H1 (cell line): ENCODE measurements around the gene LMTK3. TPM values are rescaled to one million over a fixed set of nuclear protein-coding genes. Genes with fewer than 3 reads are reported as not detected.

Experiments
- CTCF ChIA-PET: fragments of 300-600 bp; sonication (Branson Sonifier 250); formaldehyde crosslinking; loops from one replicate; lab custom pipeline; 2021; ENCODE audit not compliant: partially characterized antibody; lab: Charles Lee
- POLR2A ChIA-PET: fragments of 300-600 bp; sonication (Branson Sonifier 250); formaldehyde crosslinking; loops from one replicate; lab custom pipeline; 2021; ENCODE audit warnings: inconsistent platforms; ENCODE audit not compliant: partially characterized antibody; lab: Charles Lee
- DNase-seq, 2 experiments: peaks; one replicate each; pipeline versions ENCODE4 v3.0.0 to v3.0.0-alpha.2; 2010 to 2022; ENCODE audit warnings: low spot score in 2 of 2, low read depth in 1 of 2, mixed read lengths in 1 of 2
- FAIRE-seq: peaks from 2 replicates; lab custom pipeline; 2011; peaks lifted over from hg19 to GRCh38; lab: Jason Lieb, UNC
- H2AFZ ChIP-seq: 2 replicates; pipeline ENCODE4 v1.8.1; 2012; ENCODE audit warnings: low read length, inconsistent platforms
- H2AK5ac ChIP-seq: 2 replicates; pipeline ENCODE4 v1.6.1; 2013; ENCODE audit warnings: low read depth, low read length
- H2BK120ac ChIP-seq: replicated peaks from 2 replicates; pipeline ENCODE3; 2013; ENCODE audit warnings: low read depth, low read length, inconsistent platforms
- H2BK12ac ChIP-seq: 2 replicates; pipeline ENCODE4 v1.6.1; 2013; ENCODE audit warnings: low read depth, low read length
- H2BK15ac ChIP-seq: 2 replicates; pipeline ENCODE4 v1.6.1; 2013; ENCODE audit warnings: low read length
- H2BK20ac ChIP-seq: 2 replicates; pipeline ENCODE4 v1.6.1; 2013; ENCODE audit warnings: low read length
- H2BK5ac ChIP-seq: 2 replicates; pipeline ENCODE4 v1.6.1; 2013; ENCODE audit warnings: low read depth, low read length
- H3K14ac ChIP-seq: 2 replicates; pipeline ENCODE4 v1.6.1; 2013; ENCODE audit warnings: inconsistent platforms; ENCODE audit not compliant: insufficient read length
- H3K18ac ChIP-seq: 2 replicates; pipeline ENCODE4 v1.6.1; 2013; ENCODE audit warnings: low read length; ENCODE audit errors: extremely low read depth
- H3K23ac ChIP-seq: 2 replicates; pipeline ENCODE4 v1.6.1; 2013; ENCODE audit warnings: inconsistent platforms; ENCODE audit not compliant: insufficient read length
- H3K23me2 ChIP-seq: 2 replicates; pipeline ENCODE4 v1.6.1; 2013; ENCODE audit warnings: low read depth, low read length
- H3K27ac ChIP-seq: 2 replicates; pipeline ENCODE4 v1.6.1; 2011; ENCODE audit warnings: low read depth, low read length, inconsistent platforms
- H3K27me3 ChIP-seq, 4 experiments: replicated peaks in 1 of 4; 1 replicate in 1 of 4; 2 replicates in 3 of 4; pipeline versions ENCODE4 v1.6.1 to v1.8.1; 2011 to 2013; ENCODE audit warnings: low read length in 3 of 4, mild to moderate bottlenecking in 3 of 4, inconsistent platforms in 2 of 4, mixed read lengths in 2 of 4, moderate library complexity in 1 of 4; ENCODE audit not compliant: control insufficient read depth in 3 of 4, insufficient read depth in 3 of 4; ENCODE audit errors: extremely low read depth in 1 of 4
- H3K36me3 ChIP-seq, 4 experiments: 2 replicates each; pipeline versions ENCODE4 v1.6.1 to v1.8.1; 2011 to 2013; ENCODE audit warnings: mild to moderate bottlenecking in 4 of 4, low read length in 3 of 4, moderate library complexity in 2 of 4, control low read depth in 1 of 4, inconsistent platforms in 1 of 4; ENCODE audit not compliant: insufficient read depth in 4 of 4, control insufficient read depth in 2 of 4
- H3K4ac ChIP-seq: replicated peaks from 2 replicates; pipeline ENCODE3; 2013; ENCODE audit warnings: low read length, low read depth, mixed read lengths, inconsistent platforms; ENCODE audit not compliant: insufficient read length
- H3K4me1 ChIP-seq, 4 experiments: replicated peaks in 1 of 4; 1 replicate in 1 of 4; 2 replicates in 3 of 4; pipeline versions ENCODE4 v1.6.1 to v1.8.1; 2011 to 2013; ENCODE audit warnings: low read length in 3 of 4, inconsistent platforms in 2 of 4, mixed read lengths in 1 of 4; ENCODE audit not compliant: insufficient read depth in 4 of 4, control insufficient read depth in 3 of 4
- H3K4me2 ChIP-seq, 2 experiments: 2 replicates each; pipeline versions ENCODE4 v1.6.1 to v1.8.1; 2011 to 2013; ENCODE audit warnings: low read depth in 2 of 2, low read length in 2 of 2, control low read depth in 1 of 2, inconsistent platforms in 1 of 2, mild to moderate bottlenecking in 1 of 2; ENCODE audit not compliant: insufficient read depth in 1 of 2
- H3K4me3 ChIP-seq, 4 experiments: fragments of 200-600, 300-600 bp in 1 of 4; sonication (generic), shearing (Covaris generic), sonication (Bioruptor Twin) in 1 of 4; 2 replicates each; pipeline versions ENCODE4 v1.5.1 to v1.8.1; 2011 to 2016; ENCODE audit warnings: low read length in 4 of 4, low read depth in 3 of 4, control low read depth in 2 of 4, inconsistent platforms in 2 of 4, mild to moderate bottlenecking in 2 of 4, mixed read lengths in 1 of 4, moderate library complexity in 1 of 4; ENCODE audit not compliant: insufficient read depth in 2 of 4; ENCODE audit errors: extremely low read depth in 1 of 4
- H3K56ac ChIP-seq: replicated peaks from 2 replicates; pipeline ENCODE3; 2013; ENCODE audit warnings: low read depth, mild to moderate bottlenecking, mixed read lengths, low read length, inconsistent platforms; ENCODE audit not compliant: insufficient read length
- H3K79me1 ChIP-seq: 2 replicates; pipeline ENCODE4 v1.6.1; 2013; ENCODE audit warnings: low read depth, low read length, control low read depth
- H3K79me2 ChIP-seq, 2 experiments: 2 replicates each; pipeline versions ENCODE4 v1.6.1 to v1.8.1; 2012 to 2013; ENCODE audit warnings: low read length in 2 of 2, mild to moderate bottlenecking in 2 of 2, inconsistent platforms in 1 of 2; ENCODE audit not compliant: insufficient read depth in 2 of 2, control insufficient read depth in 1 of 2
- H3K9ac ChIP-seq, 4 experiments: replicated peaks in 1 of 4; 1 replicate in 1 of 4; 2 replicates in 3 of 4; pipeline versions ENCODE4 v1.6.1 to v1.8.1; 2011 to 2013; ENCODE audit warnings: low read depth in 3 of 4, low read length in 3 of 4, control low read depth in 2 of 4, mild to moderate bottlenecking in 2 of 4, moderate library complexity in 2 of 4, inconsistent platforms in 1 of 4; ENCODE audit errors: extremely low read depth in 1 of 4
- H3K9me3 ChIP-seq, 2 experiments: 2 replicates each; pipeline versions ENCODE4 v1.6.1 to v1.8.1; 2012 to 2013; ENCODE audit warnings: mild to moderate bottlenecking in 2 of 2, moderate library complexity in 2 of 2, control low read depth in 1 of 2, inconsistent platforms in 1 of 2, low read depth in 1 of 2, low read length in 1 of 2, mixed read lengths in 1 of 2; ENCODE audit not compliant: insufficient read depth in 2 of 2
- H4K20me1 ChIP-seq, 2 experiments: replicated peaks in 1 of 2; 2 replicates each; pipeline versions ENCODE3 to v1.8.1; 2011 to 2013; ENCODE audit warnings: inconsistent platforms in 2 of 2, low read length in 2 of 2, mild to moderate bottlenecking in 1 of 2; ENCODE audit not compliant: insufficient read depth in 2 of 2, control insufficient read depth in 1 of 2
- H4K5ac ChIP-seq: 2 replicates; pipeline ENCODE4 v1.6.1; 2013; ENCODE audit warnings: low read length, low read depth, mixed read lengths, inconsistent platforms; ENCODE audit not compliant: insufficient read length
- H4K8ac ChIP-seq: 2 replicates; pipeline ENCODE4 v1.8.0; 2013; ENCODE audit warnings: mild to moderate bottlenecking, moderate library complexity, low read length, inconsistent platforms; ENCODE audit not compliant: insufficient read depth; ENCODE audit errors: extremely low read depth
- H4K91ac ChIP-seq: replicated peaks from 2 replicates; pipeline ENCODE3; 2013; ENCODE audit warnings: low read length, mixed read lengths, inconsistent platforms; ENCODE audit not compliant: insufficient read length
- ATF3 ChIP-seq: IDR thresholded peaks from 2 replicates; pipeline ENCODE4 v1.6.1; 2011; ENCODE audit warnings: low read depth, mild to moderate bottlenecking, low read length; ENCODE audit not compliant: insufficient read depth
- BACH1 ChIP-seq: IDR thresholded peaks from 2 replicates; pipeline ENCODE4 v1.6.1; 2012; ENCODE audit warnings: low read length, improper control_type of control experiment
- CBX8 ChIP-seq: fragments of 300-800, 300-1000 bp; sonication (generic); IDR thresholded peaks from 2 replicates; pipeline ENCODE4 v1.7.1; 2016; ENCODE audit warnings: low read depth, low read length, borderline replicate concordance
- CHD2 ChIP-seq: IDR thresholded peaks from 2 replicates; pipeline ENCODE4 v1.6.1; 2012; ENCODE audit warnings: low read length, improper control_type of control experiment
- EGR1 ChIP-seq: IDR thresholded peaks from 2 replicates; pipeline ENCODE4 v1.6.1; 2011; ENCODE audit warnings: low read depth, low read length, borderline replicate concordance
- GTF2F1 ChIP-seq: IDR thresholded peaks from 2 replicates; pipeline ENCODE4 v1.6.1; 2012; ENCODE audit warnings: low read depth, low read length, improper control_type of control experiment, borderline replicate concordance
- JUND ChIP-seq: IDR thresholded peaks from 2 replicates; pipeline ENCODE4 v1.6.1; 2011; ENCODE audit warnings: mild to moderate bottlenecking, improper control_type of control experiment, low read length
- PHF8 ChIP-seq: fragments of 200-600 bp; sonication (generic); conservative IDR thresholded peaks from 2 replicates; pipeline ENCODE4 v1.7.1; 2012; ENCODE audit warnings: low read depth, mild to moderate bottlenecking, inconsistent platforms, low read length, moderate library complexity
- SIN3A ChIP-seq, 2 experiments: IDR thresholded peaks in 1 of 2; conservative IDR thresholded peaks in 1 of 2; 2 replicates each; pipeline ENCODE4 v1.6.1; 2011 to 2012; ENCODE audit warnings: low read length in 2 of 2, improper control_type of control experiment in 1 of 2, low read depth in 1 of 2, mild to moderate bottlenecking in 1 of 2
- SIRT6 ChIP-seq: IDR thresholded peaks from one replicate; pipeline ENCODE4 v1.7.1; 2012; ENCODE audit warnings: low read length, inconsistent platforms
- TEAD4 ChIP-seq: IDR thresholded peaks from 2 replicates; pipeline ENCODE4 v1.6.1; 2012; ENCODE audit warnings: low read depth, low read length, inconsistent platforms, mixed read lengths
- YY1 ChIP-seq: IDR thresholded peaks from 2 replicates; pipeline ENCODE4 v1.6.1; 2011; ENCODE audit warnings: low read depth, mild to moderate bottlenecking, low read length
- WGBS, 2 experiments: shearing (Covaris generic) in 1 of 2; methylation state at CpG; one replicate each; pipeline versions ENCODE4 v1.1.6 to v1.1.7; 2013 to 2015; ENCODE audit warnings: low lambda C conversion rate in 2 of 2, mixed read lengths in 2 of 2, inconsistent platforms in 1 of 2, low coverage in 1 of 2, missing lambda C conversion rate in 1 of 2; ENCODE audit not compliant: insufficient replicate concordance in 2 of 2, insufficient coverage in 1 of 2, insufficient read length in 1 of 2; ENCODE audit errors: extremely low coverage in 1 of 2, missing lambda C conversion rate in 1 of 2; 5-methylcytosine and 5-hydroxymethylcytosine counted together
- polyA plus RNA-seq, 7 experiments: library from polyadenylated mRNA; depleted of rRNA in 3 of 7; stranded (reverse) in 5 of 7; unstranded in 2 of 7; fragments of >200 nt in 5 of 7; fragments of 200-250 nt in 2 of 7; gene quantifications; 1 replicate in 5 of 7; 2 replicates in 1 of 7; 4 replicates in 1 of 7; pipeline versions ENCODE4 v1.2.1 to v1.2.3, GENCODE V29; 2011 to 2013; ENCODE audit warnings: missing spikeins in 2 of 7, mixed read lengths in 2 of 7
- total RNA-seq: library from RNA; stranded (reverse); fragmentation: NEBNext Ultra II Directional; extraction: Animal tissue kit (Norgen Biotek cat#: 25700); gene quantifications from 2 replicates; pipeline ENCODE4 v1.2.1, GENCODE V29; 2021

LMTK3 gene
- total and polyA plus RNA-seq, 2 of the 8 experiments (the other 6 are each of a cell fraction or from before 2014, with no cell fraction given): 2.7 to 12.4 TPM

DNA sequence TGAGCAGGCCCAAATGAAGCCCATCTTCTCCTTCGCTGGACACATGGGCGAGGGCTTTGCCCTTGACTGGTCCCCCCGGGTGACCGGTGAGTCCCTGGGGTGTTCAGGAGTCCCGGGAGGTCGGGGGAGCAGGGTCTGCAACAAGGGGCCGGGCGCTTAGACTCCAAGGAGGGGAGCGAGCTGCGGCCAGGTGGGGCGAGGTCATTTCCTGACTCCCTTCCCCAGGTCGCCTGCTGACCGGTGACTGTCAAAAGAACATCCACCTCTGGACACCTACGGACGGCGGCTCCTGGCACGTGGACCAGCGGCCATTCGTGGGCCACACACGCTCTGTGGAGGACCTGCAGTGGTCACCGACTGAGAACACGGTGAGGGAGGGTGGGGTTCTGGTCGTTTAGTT, 61.2 kb downstream of the LMTK3 start:
- Histone ChIP-seq H4K8ac (no peak overlapping the region), H3K79me2 (peaks cover 0 to 8% of the 10 kb centered on the region in 2 experiments; a peak in 2 of 4 replicates), H2BK12ac (no peak overlapping the region), H3K9me3 (no peaks in the 10 kb centered on the region), H3K4me2 (no peak overlapping the region), H3K79me1 (peaks cover 6% of the 10 kb centered on the region; the same call in 1 of the 2 replicates), H3K23ac (no peak overlapping the region), H3K23me2 (peaks cover 3% of the 10 kb centered on the region), H3K27ac (no peak overlapping the region), H3K14ac (no peak overlapping the region), H4K5ac (no peak overlapping the region), H2BK120ac (no peak overlapping the region), H2AK5ac (no peak overlapping the region), H2AFZ (no peak overlapping the region), H3K4ac (no peak overlapping the region), H3K56ac (no peak overlapping the region), H3K9ac (no peak overlapping the region), H3K27me3 (no peaks in the 10 kb centered on the region), H3K18ac (no peak overlapping the region), H3K4me1 (peaks cover 0 to 1% (median 0%) of the 10 kb centered on the region in 4 experiments; a peak in 1 of 7 replicates), H2BK5ac (no peak overlapping the region), H3K4me3 (no peak overlapping the region), H4K20me1 (peaks cover 0 to 22% of the 10 kb centered on the region in 2 experiments), H4K91ac (no peak overlapping the region), H3K36me3 (peaks cover 26 to 64% (median 51%) of the 10 kb centered on the region in 4 experiments), H2BK20ac (no peak overlapping the region), H2BK15ac (no peak overlapping the region)
- TF ChIP-seq GTF2F1 (no peak), BACH1 (no peak), YY1 (no peak), PHF8 (no peak), TEAD4 (no peak), CHD2 (no peak), JUND (no peak), SIN3A (conservative IDR thresholded peaks at IDR 0.05 in 1 of 2, IDR thresholded peaks at IDR 0.05 in 1 of 2; ENCODE audit: low read depth in 1 of 2, low read length in 2 of 2) (no peak), EGR1 (no peak), ATF3 (no peak), SIRT6 (no peak), CBX8 (no peak)
- no peak for FAIRE-seq
- ChIA-PET POLR2A (interaction anchor here (0.7 to 3.7 kb wide), 5 partner anchors 11 to 24 kb away, joined by 3 to 17 read pairs (median 5); no protein-coding TSS in a partner anchor), CTCF (interaction anchor here (0.6 to 1.5 kb wide), 4 partner anchors 59 to 140 kb away, joined by 3 to 4 read pairs (median 3); partner anchors contain the start of gene KDELR1)
- WGBS, 2 experiments: 96% methylated on average over 19 of the region's 23 CpGs; no CpG with 5 or more reads in 1 of the 2 experiments
- no peak for DNase-seq
